H9 (cell line): ENCODE data around the gene CCDC158. TPM values are rescaled to one million over a fixed set of nuclear protein-coding genes. Genes with fewer than 3 reads are reported as not detected.

Experiments used
- DNase-seq: peaks from one replicate; pipeline ENCODE4 v3.0.0-alpha.2; 2017
- H2AFZ ChIP-seq: one replicate; pipeline ENCODE4 v1.6.1; 2013; ENCODE audit warnings: mild to moderate bottlenecking, low read length, control low read depth, moderate library complexity
- H2AK5ac ChIP-seq: 2 replicates; pipeline ENCODE4 v1.6.1; 2013; ENCODE audit warnings: low read length, control low read depth, mixed read lengths; ENCODE audit not compliant: insufficient read length
- H2BK120ac ChIP-seq: one replicate; pipeline ENCODE4 v1.6.1; 2013; ENCODE audit warnings: low read depth, mild to moderate bottlenecking, low read length, control low read depth, inconsistent platforms; ENCODE audit not compliant: poor library complexity, severe bottlenecking
- H2BK12ac ChIP-seq: 2 replicates; pipeline ENCODE4 v1.6.1; 2013; ENCODE audit warnings: low read length, control low read depth, mixed read lengths, low read depth; ENCODE audit not compliant: insufficient read length
- H2BK15ac ChIP-seq: 2 replicates; pipeline ENCODE4 v1.6.1; 2013; ENCODE audit warnings: low read depth, low read length, control low read depth
- H2BK20ac ChIP-seq: one replicate; pipeline ENCODE4 v1.6.1; 2013; ENCODE audit warnings: low read depth, mild to moderate bottlenecking, low read length, control low read depth, inconsistent platforms; ENCODE audit not compliant: poor library complexity, severe bottlenecking
- H2BK5ac ChIP-seq: 2 replicates; pipeline ENCODE4 v1.6.1; 2013; ENCODE audit warnings: low read length, control low read depth, mixed read lengths; ENCODE audit not compliant: insufficient read length
- H3K14ac ChIP-seq: 2 replicates; pipeline ENCODE4 v1.6.1; 2013; ENCODE audit warnings: low read length, control low read depth; ENCODE audit not compliant: insufficient read depth
- H3K18ac ChIP-seq: 2 replicates; pipeline ENCODE4 v1.6.1; 2013; ENCODE audit warnings: low read depth, mild to moderate bottlenecking, mixed read lengths, low read length, control low read depth; ENCODE audit not compliant: insufficient read length
- H3K23ac ChIP-seq: 2 replicates; pipeline ENCODE4 v1.6.1; 2013; ENCODE audit warnings: low read length, control low read depth, mixed read lengths, low read depth; ENCODE audit not compliant: insufficient read length
- H3K23me2 ChIP-seq: 2 replicates; pipeline ENCODE4 v1.6.1; 2013; ENCODE audit warnings: low read depth, mild to moderate bottlenecking, mixed read lengths, low read length, control low read depth; ENCODE audit not compliant: insufficient read length, poor library complexity, severe bottlenecking
- H3K27ac ChIP-seq: 2 replicates; pipeline ENCODE4 v1.5.1; 2013; ENCODE audit warnings: low read length, control low read depth, mixed read lengths, low read depth; ENCODE audit not compliant: insufficient read length
- H3K27me3 ChIP-seq: 2 replicates; pipeline ENCODE4 v1.6.1; 2013; ENCODE audit warnings: low read length, control low read depth, inconsistent platforms; ENCODE audit not compliant: insufficient read depth
- H3K4ac ChIP-seq: 2 replicates; pipeline ENCODE4 v1.6.1; 2013; ENCODE audit warnings: low read depth, mild to moderate bottlenecking, control low read depth, inconsistent platforms, low read length, moderate library complexity
- H3K4me1 ChIP-seq: 2 replicates; pipeline ENCODE4 v1.6.1; 2013; ENCODE audit warnings: low read length, control low read depth, inconsistent platforms; ENCODE audit not compliant: insufficient read depth
- H3K4me2 ChIP-seq: 2 replicates; pipeline ENCODE4 v1.6.1; 2013; ENCODE audit warnings: low read length, control low read depth, mixed read lengths; ENCODE audit not compliant: insufficient read length, insufficient read depth
- H3K56ac ChIP-seq: 2 replicates; pipeline ENCODE4 v1.6.1; 2013; ENCODE audit warnings: low read depth, mild to moderate bottlenecking, mixed read lengths, low read length, control low read depth; ENCODE audit not compliant: insufficient read length
- H3K79me1 ChIP-seq: 2 replicates; pipeline ENCODE4 v1.6.1; 2013; ENCODE audit warnings: low read depth, mild to moderate bottlenecking, moderate library complexity, low read length, control low read depth, inconsistent platforms; ENCODE audit not compliant: insufficient read depth, poor library complexity, severe bottlenecking
- H3K79me2 ChIP-seq: 2 replicates; pipeline ENCODE4 v1.6.1; 2013; ENCODE audit warnings: low read length, control low read depth, inconsistent platforms; ENCODE audit not compliant: insufficient read depth
- H3K9ac ChIP-seq: 2 replicates; pipeline ENCODE4 v1.6.1; 2013; ENCODE audit warnings: low read length, control low read depth, mixed read lengths; ENCODE audit not compliant: insufficient read length; ENCODE audit errors: extremely low read depth
- H3K9me3 ChIP-seq: one replicate; pipeline ENCODE4 v1.6.1; 2013; ENCODE audit warnings: low read depth, low read length, inconsistent platforms; ENCODE audit not compliant: control insufficient read depth
- H3T11ph ChIP-seq: one replicate; pipeline ENCODE4 v1.6.1; 2013; ENCODE audit warnings: mild to moderate bottlenecking, low read length, control low read depth, inconsistent platforms
- H4K20me1 ChIP-seq: one replicate; pipeline ENCODE4 v1.6.1; 2013; ENCODE audit not compliant: control insufficient read depth, insufficient read length, insufficient read depth
- H4K5ac ChIP-seq: 2 replicates; pipeline ENCODE4 v1.6.1; 2013; ENCODE audit warnings: low read depth, mild to moderate bottlenecking, mixed read lengths, low read length, control low read depth; ENCODE audit not compliant: insufficient read length
- H4K8ac ChIP-seq: replicated peaks from 2 replicates; pipeline ENCODE4 v1.6.1; 2013; ENCODE audit warnings: low read length, control low read depth, mixed read lengths, low read depth; ENCODE audit not compliant: insufficient read length
- H4K91ac ChIP-seq: 2 replicates; pipeline ENCODE4 v1.6.1; 2013; ENCODE audit warnings: low read depth, mild to moderate bottlenecking, moderate library complexity, mixed read lengths, low read length, control low read depth; ENCODE audit not compliant: insufficient read length
- H3K27ac Mint-ChIP-seq, 3 experiments: 2 replicates in 2 of 3; 3 replicates in 1 of 3; pipeline ENCODE4 v1.8.0; 2020 to 2021; ENCODE audit warnings: mixed read lengths in 3 of 3, mild to moderate bottlenecking in 1 of 3, moderate library complexity in 1 of 3
- H3K27me3 Mint-ChIP-seq: 2 replicates; pipeline ENCODE4 v1.8.0; 2021; ENCODE audit warnings: low read depth, mild to moderate bottlenecking, moderate library complexity, mixed read lengths
- H3K36me3 Mint-ChIP-seq, 3 experiments: 2 replicates in 2 of 3; 3 replicates in 1 of 3; pipeline ENCODE4 v1.8.0; 2020 to 2021; ENCODE audit warnings: low read depth in 3 of 3, mixed read lengths in 3 of 3; ENCODE audit not compliant: insufficient read depth in 1 of 3
- H3K4me1 Mint-ChIP-seq, 2 experiments: 2 replicates each; pipeline ENCODE4 v1.8.0; 2020; ENCODE audit warnings: mixed read lengths in 2 of 2
- H3K4me3 Mint-ChIP-seq, 2 experiments: 2 replicates in 1 of 2; 3 replicates in 1 of 2; pipeline ENCODE4 v1.8.0; 2020 to 2021; ENCODE audit warnings: mild to moderate bottlenecking in 2 of 2, mixed read lengths in 2 of 2, moderate library complexity in 1 of 2
- H3K9me3 Mint-ChIP-seq, 2 experiments: 2 replicates in 1 of 2; 3 replicates in 1 of 2; pipeline ENCODE4 v1.8.0; 2020; ENCODE audit warnings: mild to moderate bottlenecking in 2 of 2, mixed read lengths in 2 of 2, moderate library complexity in 1 of 2
- WGBS: extraction: QIAGEN DNeasy Blood & Tissue Kit; methylation state at CpG from one replicate; pipeline ENCODE4 v1.1.7; 2013; ENCODE audit warnings: missing lambda C conversion rate, low lambda C conversion rate, mixed read lengths; ENCODE audit not compliant: insufficient read length; ENCODE audit errors: extremely low coverage; 5-methylcytosine and 5-hydroxymethylcytosine counted together
- total RNA-seq: library from RNA; stranded (reverse); gene quantifications from 2 replicates; pipeline ENCODE4 v1.2.1, GENCODE V29; 2021
- TF ChIP-seq, protein P1 (sequence below): fragments of 200-600 bp; sonication (generic); conservative IDR thresholded peaks from 3 replicates; pipeline ENCODE4 v1.8.0; 2021; ENCODE audit warnings: antibody characterized with exemption, mild to moderate bottlenecking

Gene CCDC158
- total RNA-seq, 1 experiment from 2014 or later: not detected

DNA sequence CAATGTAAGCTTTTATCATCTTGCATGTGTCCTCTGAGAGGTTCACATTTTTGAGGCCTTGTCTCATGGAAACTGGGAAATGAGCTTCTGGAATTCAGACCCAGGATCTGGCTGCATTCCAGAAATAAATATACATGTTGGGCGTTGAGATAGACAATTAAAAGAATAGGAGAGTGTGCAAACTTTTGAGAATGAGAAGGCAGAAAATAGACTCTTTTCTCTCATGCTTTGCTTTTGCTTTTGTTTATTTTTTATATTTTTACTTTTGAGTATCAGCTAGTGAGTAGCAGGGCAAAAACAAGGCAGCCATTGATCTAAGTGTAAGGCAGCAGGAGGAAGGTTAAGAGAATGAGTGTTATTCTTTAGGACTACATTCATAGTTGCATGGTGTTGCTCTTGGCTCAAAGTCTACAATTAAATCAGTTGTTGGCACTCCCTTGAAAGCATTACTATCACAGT lies 26.5 kb upstream of the CCDC158 start:
- TF ChIP-seq, protein P1, sequence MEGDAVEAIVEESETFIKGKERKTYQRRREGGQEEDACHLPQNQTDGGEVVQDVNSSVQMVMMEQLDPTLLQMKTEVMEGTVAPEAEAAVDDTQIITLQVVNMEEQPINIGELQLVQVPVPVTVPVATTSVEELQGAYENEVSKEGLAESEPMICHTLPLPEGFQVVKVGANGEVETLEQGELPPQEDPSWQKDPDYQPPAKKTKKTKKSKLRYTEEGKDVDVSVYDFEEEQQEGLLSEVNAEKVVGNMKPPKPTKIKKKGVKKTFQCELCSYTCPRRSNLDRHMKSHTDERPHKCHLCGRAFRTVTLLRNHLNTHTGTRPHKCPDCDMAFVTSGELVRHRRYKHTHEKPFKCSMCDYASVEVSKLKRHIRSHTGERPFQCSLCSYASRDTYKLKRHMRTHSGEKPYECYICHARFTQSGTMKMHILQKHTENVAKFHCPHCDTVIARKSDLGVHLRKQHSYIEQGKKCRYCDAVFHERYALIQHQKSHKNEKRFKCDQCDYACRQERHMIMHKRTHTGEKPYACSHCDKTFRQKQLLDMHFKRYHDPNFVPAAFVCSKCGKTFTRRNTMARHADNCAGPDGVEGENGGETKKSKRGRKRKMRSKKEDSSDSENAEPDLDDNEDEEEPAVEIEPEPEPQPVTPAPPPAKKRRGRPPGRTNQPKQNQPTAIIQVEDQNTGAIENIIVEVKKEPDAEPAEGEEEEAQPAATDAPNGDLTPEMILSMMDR: no peak
- no peaks in the 10 kb centered on the region for H4K20me1 ChIP-seq
- H3K9ac ChIP-seq: no peak overlapping the region
- no peak overlapping the region for H4K8ac ChIP-seq
- H3K27ac ChIP-seq: no peak overlapping the region
- no peaks in the 10 kb centered on the region for H3K9me3 Mint-ChIP-seq
- no peak overlapping the region for H2AK5ac ChIP-seq
- no peak overlapping the region for H3K18ac ChIP-seq
- no peak overlapping the region for H3K27ac Mint-ChIP-seq
- H3K23me2 ChIP-seq: no peaks in the 10 kb centered on the region
- DNase-seq: no peak
- H3T11ph ChIP-seq: no peak overlapping the region
- H2BK15ac ChIP-seq: no peak overlapping the region
- no peaks in the 10 kb centered on the region for H3K79me1 ChIP-seq
- no peaks in the 10 kb centered on the region for H3K9me3 ChIP-seq
- no peak overlapping the region for H2AFZ ChIP-seq
- no peaks in the 10 kb centered on the region for H3K27me3 Mint-ChIP-seq
- no peak overlapping the region for H2BK20ac ChIP-seq
- H3K14ac ChIP-seq: no peak overlapping the region
- H3K27me3 ChIP-seq: no peaks in the 10 kb centered on the region
- no peaks in the 10 kb centered on the region for H3K79me2 ChIP-seq
- H3K4ac ChIP-seq: no peak overlapping the region
- H4K91ac ChIP-seq: no peak overlapping the region
- peaks cover 7% of the 10 kb centered on the region; the same call in 1 of the 2 replicates for H3K4me1 ChIP-seq
- no peak overlapping the region for H2BK120ac ChIP-seq
- no peak overlapping the region for H2BK12ac ChIP-seq
- WGBS: no CpG with 5 or more reads among the region's 1 CpG
- H4K5ac ChIP-seq: no peak overlapping the region
- H3K4me2 ChIP-seq: no peak overlapping the region
- no peak overlapping the region for H3K4me3 Mint-ChIP-seq
- no peak overlapping the region for H3K23ac ChIP-seq
- no peak overlapping the region for H3K56ac ChIP-seq
- peaks cover 24 to 26% of the 10 kb centered on the region in 2 experiments for H3K4me1 Mint-ChIP-seq
- H3K36me3 Mint-ChIP-seq: no peaks in the 10 kb centered on the region
- H2BK5ac ChIP-seq: no peak overlapping the region
